Ovary (tissue), 9 donors: ENCODE results near the gene PEG3. TPM values are rescaled to one million over a fixed set of nuclear protein-coding genes. Genes with fewer than 3 reads are reported as not detected.

ENCODE experiments used
- DNase-seq, 5 donors: peaks; one replicate each; pipeline ENCODE4 v3.0.0-alpha.2; 2019 to 2020
- H3K27ac ChIP-seq, 2 donors: fragments of 200-600 bp; one replicate each; pipeline versions ENCODE4 v1.5.1 to v1.8.0; 2019 to 2022
- H3K27me3 ChIP-seq: fragments of 200-600 bp; one replicate; pipeline ENCODE4 v1.8.0; 2022
- H3K36me3 ChIP-seq: fragments of 200-600 bp; sonication (generic); one replicate; pipeline ENCODE4 v1.5.1; 2019
- H3K4me1 ChIP-seq: one replicate; pipeline ENCODE4 v1.8.1; 2013; ENCODE audit warnings: mild to moderate bottlenecking, moderate library complexity; ENCODE audit not compliant: insufficient read depth
- H3K4me3 ChIP-seq: fragments of 200-600 bp; sonication (generic); one replicate; pipeline ENCODE4 v1.5.1; 2017
- H3K9me3 ChIP-seq, 2 donors: fragments of 200-600 bp in 1 of 2; sonication (generic) in 1 of 2; one replicate each; pipeline versions ENCODE4 v1.5.1 to v1.8.1; 2013 to 2019; ENCODE audit warnings: mild to moderate bottlenecking in 1 of 2, moderate library complexity in 1 of 2
- EP300 ChIP-seq: sonication (generic); formaldehyde crosslinking; IDR thresholded peaks from one replicate; pipeline ENCODE4 v1.6.1; 2017; ENCODE audit warnings: antibody characterized with exemption
- POLR2A ChIP-seq: fragments of 450-650 bp; IDR thresholded peaks from one replicate; pipeline ENCODE4 v1.6.1; 2017; ENCODE audit warnings: antibody characterized with exemption, mild to moderate bottlenecking, moderate library complexity
- WGBS, 3 donors: extraction: QIAGEN DNeasy Blood & Tissue Kit in 1 of 3; methylation state at CpG; one replicate each; pipeline versions ENCODE4 v1.1.5 to v1.1.7; 2013 to 2017; 5-methylcytosine and 5-hydroxymethylcytosine counted together
- intact Hi-C, 4 donors: fragments of 100-400 bp; cut with DNase I; formaldehyde crosslinking; loops; one replicate each; pipeline versions ENCODE4 v1.11.0 to v1.15.1; 2022 to 2023
- polyA plus RNA-seq, 2 donors: library from polyadenylated mRNA; stranded (reverse); fragments of 200-250 nt in 1 of 2; fragments of 350-450 nt in 1 of 2; fragmentation: Illumina TruSeq in 1 of 2; extraction: RNeasy Lipid Tissue Mini Kit (QIAGEN cat#74804) in 1 of 2; gene quantifications; one replicate each; pipeline ENCODE4 v1.2.3, GENCODE V29; 2013 to 2014
- total RNA-seq, 7 donors: library from RNA; depleted of rRNA in 2 of 7; stranded (reverse); fragments of >200 nt in 2 of 7; fragmentation: NEBNext Ultra II Directional in 3 of 7; extraction: Animal tissue kit (Norgen Biotek cat#: 25700) in 3 of 7; gene quantifications; one replicate each; pipeline versions ENCODE4 v1.1.0 to v1.2.4, GENCODE V29; 2016 to 2023
- TF ChIP-seq, protein P1 (sequence below), 3 donors: fragments of 450-650 bp in 2 of 3; fragments of 200-600 bp in 1 of 3; IDR thresholded peaks; one replicate each; pipeline versions ENCODE4 v1.5.1 to v1.8.0; 2016 to 2022; ENCODE audit warnings: antibody characterized with exemption in 3 of 3, mild to moderate bottlenecking in 1 of 3
- donor health status: DM: no; HTN: no; CAD: no; lungs with moderate emphysema.
- donor health status: DM: no; HTN: no; CAD: no.
- donor health status: Bipolar disorder and iron deficiency.
- donor health status: DM: yes; HTN: yes; CAD: no.
- donor health status: DM: no; HTN: no; CAD: no.
- donor health status: DM: yes; HTN: yes; CAD: no.

PEG3 gene
- total and polyA plus RNA-seq, 9 donors: 104 to 1,197 (median 505) TPM

DNA sequence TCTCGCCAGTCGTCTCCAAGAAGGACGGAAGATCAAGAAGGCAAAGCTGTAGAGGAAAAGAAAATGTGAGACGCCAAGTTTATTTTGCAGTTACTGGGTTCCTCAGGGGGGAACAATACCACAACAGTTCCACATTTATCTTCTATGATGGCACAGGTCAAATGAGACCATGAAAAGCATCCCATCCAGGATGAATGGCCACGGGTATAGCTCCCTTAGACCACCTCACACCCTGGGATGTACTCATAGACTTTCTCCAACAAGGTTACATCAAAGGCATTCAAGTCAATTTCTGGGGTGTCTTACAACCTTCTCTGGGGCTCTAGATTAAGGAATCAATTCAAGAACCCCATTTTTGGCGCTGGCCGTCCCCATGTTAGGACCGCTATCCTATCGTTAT, 4.5 kb downstream of the PEG3 start:
- DNase-seq: no peak
- WGBS, 3 donors: 60 to 77% (median 71%) methylated on average over 9 of the region's 9 CpGs
- Histone ChIP-seq H3K9me3 (no peaks in the 10 kb centered on the region), H3K27me3 (no peaks in the 10 kb centered on the region), H3K4me3 (no peak overlapping the region), H3K36me3 (no peaks in the 10 kb centered on the region), H3K4me1 (peaks cover 7% of the 10 kb centered on the region), H3K27ac (no peak overlapping the region)
- TF ChIP-seq EP300: no peak
- intact Hi-C loops: loop anchor here in 2 of 4 donors (10.0 kb wide), 2 partner anchors 229 to 239 kb away; no protein-coding TSS in a partner anchor

DNA sequence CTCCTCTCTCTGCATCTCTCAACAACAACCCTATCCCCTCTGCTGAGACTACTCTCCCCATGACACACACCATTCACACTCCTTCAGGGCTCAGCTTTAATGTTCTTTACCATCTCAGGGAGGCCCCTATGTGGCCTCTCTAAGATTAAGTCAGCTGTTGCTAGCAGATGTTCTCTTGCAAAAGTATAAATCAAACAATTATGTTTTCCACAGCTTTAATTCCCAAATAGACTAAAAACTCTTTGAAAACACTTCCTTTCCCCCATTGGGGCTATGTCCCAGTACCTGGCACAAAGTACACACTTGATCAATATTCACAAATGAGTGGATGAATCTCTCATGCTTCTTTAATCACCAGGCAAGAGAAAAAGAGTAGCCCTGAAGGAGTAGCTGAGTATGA, 5.1 kb downstream of the PEG3 start:
- intact Hi-C loops: loop anchor here in 2 of 4 donors (10.0 kb wide), 2 partner anchors 229 to 239 kb away; no protein-coding TSS in a partner anchor
- TF ChIP-seq, protein P1, sequence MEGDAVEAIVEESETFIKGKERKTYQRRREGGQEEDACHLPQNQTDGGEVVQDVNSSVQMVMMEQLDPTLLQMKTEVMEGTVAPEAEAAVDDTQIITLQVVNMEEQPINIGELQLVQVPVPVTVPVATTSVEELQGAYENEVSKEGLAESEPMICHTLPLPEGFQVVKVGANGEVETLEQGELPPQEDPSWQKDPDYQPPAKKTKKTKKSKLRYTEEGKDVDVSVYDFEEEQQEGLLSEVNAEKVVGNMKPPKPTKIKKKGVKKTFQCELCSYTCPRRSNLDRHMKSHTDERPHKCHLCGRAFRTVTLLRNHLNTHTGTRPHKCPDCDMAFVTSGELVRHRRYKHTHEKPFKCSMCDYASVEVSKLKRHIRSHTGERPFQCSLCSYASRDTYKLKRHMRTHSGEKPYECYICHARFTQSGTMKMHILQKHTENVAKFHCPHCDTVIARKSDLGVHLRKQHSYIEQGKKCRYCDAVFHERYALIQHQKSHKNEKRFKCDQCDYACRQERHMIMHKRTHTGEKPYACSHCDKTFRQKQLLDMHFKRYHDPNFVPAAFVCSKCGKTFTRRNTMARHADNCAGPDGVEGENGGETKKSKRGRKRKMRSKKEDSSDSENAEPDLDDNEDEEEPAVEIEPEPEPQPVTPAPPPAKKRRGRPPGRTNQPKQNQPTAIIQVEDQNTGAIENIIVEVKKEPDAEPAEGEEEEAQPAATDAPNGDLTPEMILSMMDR (IDR thresholded peaks at IDR 0.05): no peak
- no peak for TF ChIP-seq POLR2A
- TF ChIP-seq EP300: no peak
- H3K36me3 ChIP-seq: no peaks in the 10 kb centered on the region
- no peak for DNase-seq
- H3K4me3 ChIP-seq: no peak overlapping the region
- no peaks in the 10 kb centered on the region for H3K27me3 ChIP-seq
- no peak overlapping the region for H3K27ac ChIP-seq
- peaks cover 7% of the 10 kb centered on the region for H3K4me1 ChIP-seq
- no peaks in the 10 kb centered on the region for H3K9me3 ChIP-seq

DNA sequence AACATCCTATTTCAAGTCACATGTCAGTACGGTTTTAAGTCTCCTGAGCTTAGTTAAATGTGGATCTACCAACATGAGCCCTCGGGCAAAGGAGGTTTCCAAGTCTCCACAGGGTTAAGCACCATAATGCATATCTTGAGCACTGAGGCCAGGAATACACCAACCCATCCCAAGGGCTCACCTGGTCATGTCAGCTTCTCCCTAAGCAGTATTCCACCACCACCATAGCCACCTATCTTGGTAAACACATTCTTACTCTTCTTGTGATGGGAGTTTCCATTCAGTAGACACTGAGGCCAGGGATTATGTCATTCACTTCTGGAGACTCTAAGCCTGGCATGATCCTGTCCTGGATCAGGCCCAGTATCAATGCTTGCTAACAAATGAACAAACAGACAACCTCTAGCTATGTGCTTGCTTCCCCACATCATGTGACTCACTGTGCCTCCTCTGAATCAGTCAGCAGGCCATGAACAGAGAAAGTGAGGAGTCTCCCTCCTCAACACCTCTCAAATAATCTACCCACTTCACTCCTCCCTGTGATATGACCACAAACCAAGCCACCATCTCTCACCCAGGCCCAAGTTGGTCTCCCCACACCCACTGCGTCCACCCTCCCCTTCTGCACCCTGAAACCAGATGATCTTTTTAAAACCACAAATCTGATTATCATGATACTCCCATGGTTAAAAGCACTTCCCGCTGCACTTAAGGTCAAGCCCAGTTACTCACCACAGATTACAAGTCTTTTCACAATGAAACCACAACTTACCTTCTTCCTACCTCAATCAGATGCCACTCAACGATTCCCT, 5.8 kb downstream of the PEG3 start:
- Histone ChIP-seq H3K27me3 (no peaks in the 10 kb centered on the region), H3K9me3 (no peaks in the 10 kb centered on the region), H3K36me3 (no peaks in the 10 kb centered on the region), H3K27ac (no peak overlapping the region), H3K4me3 (no peak overlapping the region), H3K4me1 (peaks cover 7% of the 10 kb centered on the region)
- intact Hi-C loops: loop anchor here in 2 of 4 donors (10.0 kb wide), 2 partner anchors 230 to 240 kb away; no protein-coding TSS in a partner anchor
- TF ChIP-seq EP300 (no peak), POLR2A (no peak)
- TF ChIP-seq, protein P1 (IDR thresholded peaks at IDR 0.05): no peak
- 62 to 64% (median 62%) methylated on average over 5 of the region's 5 CpGs for WGBS, 3 donors
- no peak for DNase-seq

DNA sequence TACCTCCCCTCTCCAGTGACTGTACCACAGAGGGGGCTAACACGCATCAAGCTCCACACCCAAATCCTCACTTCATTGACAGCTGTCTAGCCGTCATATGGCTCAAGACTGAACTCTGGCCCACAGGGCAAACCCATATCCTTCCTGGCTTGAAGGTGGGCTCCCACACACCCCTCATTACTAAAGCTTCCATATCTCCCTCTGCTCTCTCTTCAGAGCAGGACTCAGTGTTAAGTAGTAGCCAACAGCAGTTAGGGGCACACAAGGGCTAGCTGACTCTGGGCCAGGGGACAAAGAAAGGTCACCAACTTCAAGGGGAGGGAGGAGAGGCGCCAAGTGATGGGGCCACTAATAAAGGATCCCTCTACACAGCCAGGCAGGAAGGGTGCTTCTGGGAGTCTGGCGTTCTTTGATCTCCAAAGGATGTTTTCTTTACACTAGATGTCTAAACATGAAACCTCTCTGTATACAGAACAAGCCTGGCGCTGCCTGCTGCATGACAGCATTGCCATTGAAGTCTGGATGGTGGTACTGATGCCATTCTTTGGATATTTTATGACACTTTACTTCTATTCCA, 8.1 kb downstream of the PEG3 start:
- Histone ChIP-seq H3K36me3 (no peaks in the 10 kb centered on the region), H3K9me3 (no peaks in the 10 kb centered on the region), H3K4me3 (no peak overlapping the region), H3K27ac (peak overlapping the region in 1 of 2 donors; percentile 10), H3K27me3 (no peaks in the 10 kb centered on the region), H3K4me1 (peaks cover 9% of the 10 kb centered on the region)
- TF ChIP-seq EP300 (no peak), POLR2A (no peak)
- TF ChIP-seq, protein P1 (IDR thresholded peaks at IDR 0.05): no peak
- intact Hi-C loops: loop anchor here in 2 of 4 donors (10.0 kb wide), 2 partner anchors 232 to 242 kb away; no protein-coding TSS in a partner anchor
- DNase-seq: no peak
- WGBS, 3 donors: 59 to 65% (median 61%) methylated on average over 5 of the region's 5 CpGs

DNA sequence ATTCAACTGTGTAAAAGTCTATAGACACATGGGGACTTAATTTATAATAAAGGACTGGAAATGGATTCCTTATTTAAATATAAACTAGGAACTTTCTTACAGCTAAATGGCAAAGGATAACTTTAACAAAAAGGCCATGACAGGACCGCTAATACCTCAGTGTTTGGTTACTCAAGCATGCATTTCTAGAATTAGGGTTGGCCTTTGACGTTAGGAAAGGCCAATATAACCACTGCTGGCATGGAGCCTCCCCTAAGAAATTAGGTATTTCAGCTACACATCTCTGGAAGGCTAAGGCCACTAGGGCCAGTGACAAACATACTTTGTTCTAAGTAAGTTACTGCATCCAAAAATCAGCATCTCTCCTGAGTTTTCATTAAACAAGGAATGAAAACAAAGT, 9.3 kb downstream of the PEG3 start:
- H3K4me1 ChIP-seq: peaks cover 9% of the 10 kb centered on the region
- DNase-seq: no peak
- H3K27ac ChIP-seq: no peak overlapping the region
- H3K36me3 ChIP-seq: no peaks in the 10 kb centered on the region
- TF ChIP-seq, protein P1 (IDR thresholded peaks at IDR 0.05): no peak
- TF ChIP-seq POLR2A: no peak
- no peaks in the 10 kb centered on the region for H3K9me3 ChIP-seq
- no peak overlapping the region for H3K4me3 ChIP-seq
- H3K27me3 ChIP-seq: no peaks in the 10 kb centered on the region
- 13 to 29% (median 22%) methylated on average over 2 of the region's 2 CpGs for WGBS, 3 donors
- intact Hi-C loops: loop anchor here in 2 of 4 donors (10.0 kb wide), 2 partner anchors 234 to 244 kb away; no protein-coding TSS in a partner anchor
